Measurements from ENCODE around the gene CCDC50. TPM values are rescaled to one million over a fixed set of nuclear protein-coding genes. Genes with fewer than 3 reads are reported as not detected.

CCDC50 gene
- polyA plus RNA-seq, 1 donor (not counting 4 experiments of a cell fraction or from before 2014, with no cell fraction given), result 54.8 TPM

GRCh38 chr3:191398607-191399006, 69.4 kb downstream of the CCDC50 start:
- dilution Hi-C loops (cut with MboI; ENCODE audit: extremely low pct_ligation_motif_present, low sequenced_read_pairs), result no loop called here
- H3K27ac ChIP-seq (ENCODE audit: control insufficient read depth, insufficient read depth, low read length), result no peak overlapping the region
- H3K4me2 ChIP-seq (ENCODE audit: control insufficient read depth, extremely low read depth, insufficient read depth, low read depth, low read length), result no peak overlapping the region
- FAIRE-seq (no peak), DNase-seq (ENCODE audit: low read depth, low spot score) (no peak)
- H2AFZ ChIP-seq (ENCODE audit: control insufficient read depth, low read length), result no peak overlapping the region
- H3K4me1 ChIP-seq (ENCODE audit: control insufficient read depth, extremely low read depth, insufficient read depth, low read length), result no peaks in the 10 kb centered on the region
- no peaks in the 10 kb centered on the region for H3K9me3 ChIP-seq (ENCODE audit: control insufficient read depth, low read depth, low read length)
- H3K9ac ChIP-seq (ENCODE audit: control insufficient read depth, extremely low read depth, insufficient read depth, low read length), result no peak overlapping the region
- TF ChIP-seq EZH2 (IDR thresholded peaks at IDR 0.05; ENCODE audit: low read length), result no peak
- TF ChIP-seq CTCF (optimal IDR thresholded peaks at IDR 0.05 in 1 of 3, IDR thresholded peaks at IDR 0.05 in 1 of 3, conservative IDR thresholded peaks at IDR 0.05 in 1 of 3; ENCODE audit: extremely low read depth in 1 of 3, insufficient read depth in 2 of 3, low read length in 3 of 3), result no peak
- no peaks in the 10 kb centered on the region for H3K27me3 ChIP-seq (ENCODE audit: control insufficient read depth, extremely low read depth, insufficient read depth, low read length)
- H4K20me1 ChIP-seq (ENCODE audit: control insufficient read depth, extremely low read depth, insufficient read depth, low read length), result no peaks in the 10 kb centered on the region
- H3K9me1 ChIP-seq (ENCODE audit: control insufficient read depth, extremely low read depth, insufficient read depth, low read length), result no peaks in the 10 kb centered on the region
- no peaks in the 10 kb centered on the region for H3K79me2 ChIP-seq (ENCODE audit: control insufficient read depth, insufficient read depth, low read length)
- H3K36me3 ChIP-seq (ENCODE audit: control insufficient read depth in 2 of 2, extremely low read depth in 1 of 2, insufficient read depth in 2 of 2, low read length in 2 of 2), result no peaks in the 10 kb centered on the region
- no peak overlapping the region for H3K4me3 ChIP-seq (ENCODE audit: control insufficient read depth in 2 of 3, extremely low read depth in 1 of 3, insufficient read depth in 2 of 3, low read depth in 1 of 3, low read length in 3 of 3)

DNA sequence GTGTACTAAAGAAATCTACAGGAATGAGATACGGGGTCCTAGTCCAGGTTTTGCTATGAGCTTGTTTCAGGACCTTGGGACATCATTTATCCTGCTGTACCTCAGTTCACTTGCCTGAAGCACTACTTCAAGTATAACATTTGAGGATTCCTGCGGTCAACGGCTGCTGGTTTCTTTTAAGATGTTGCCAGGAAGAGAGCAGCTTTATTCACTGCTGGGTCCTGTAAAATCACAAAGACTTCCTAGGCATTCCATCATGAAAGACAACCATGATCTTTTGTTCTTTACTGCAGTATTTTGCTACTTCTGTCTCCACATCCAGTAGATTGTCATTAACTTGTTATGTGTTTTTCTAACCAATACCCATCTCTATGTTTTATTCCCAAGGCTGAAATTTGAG, 70.7 kb downstream of the CCDC50 start:
- TF ChIP-seq CTCF (optimal IDR thresholded peaks at IDR 0.05 in 1 of 3, IDR thresholded peaks at IDR 0.05 in 1 of 3, conservative IDR thresholded peaks at IDR 0.05 in 1 of 3; ENCODE audit: extremely low read depth in 1 of 3, insufficient read depth in 2 of 3, low read length in 3 of 3), result no peak
- no peak for DNase-seq (ENCODE audit: low read depth, low spot score)
- Histone ChIP-seq H3K27ac (ENCODE audit: control insufficient read depth, insufficient read depth, low read length) (no peak overlapping the region), H3K4me2 (ENCODE audit: control insufficient read depth, extremely low read depth, insufficient read depth, low read depth, low read length) (no peak overlapping the region), H3K4me1 (ENCODE audit: control insufficient read depth, extremely low read depth, insufficient read depth, low read length) (no peaks in the 10 kb centered on the region), H3K36me3 (ENCODE audit: control insufficient read depth in 2 of 2, extremely low read depth in 1 of 2, insufficient read depth in 2 of 2, low read length in 2 of 2) (no peaks in the 10 kb centered on the region), H3K79me2 (ENCODE audit: control insufficient read depth, insufficient read depth, low read length) (no peaks in the 10 kb centered on the region), H3K4me3 (ENCODE audit: control insufficient read depth in 2 of 3, extremely low read depth in 1 of 3, insufficient read depth in 2 of 3, low read depth in 1 of 3, low read length in 3 of 3) (no peak overlapping the region), H3K9me3 (ENCODE audit: control insufficient read depth, low read depth, low read length) (no peaks in the 10 kb centered on the region), H3K27me3 (ENCODE audit: control insufficient read depth, extremely low read depth, insufficient read depth, low read length) (no peaks in the 10 kb centered on the region), H4K20me1 (ENCODE audit: control insufficient read depth, extremely low read depth, insufficient read depth, low read length) (no peaks in the 10 kb centered on the region), H3K9me1 (ENCODE audit: control insufficient read depth, extremely low read depth, insufficient read depth, low read length) (no peaks in the 10 kb centered on the region), H3K9ac (ENCODE audit: control insufficient read depth, extremely low read depth, insufficient read depth, low read length) (no peak overlapping the region), H2AFZ (ENCODE audit: control insufficient read depth, low read length) (no peak overlapping the region)
- no peak for FAIRE-seq
- dilution Hi-C loops (cut with MboI; ENCODE audit: extremely low pct_ligation_motif_present, low sequenced_read_pairs), result no loop called here
